WTC11 (cell line): ENCODE results near the gene KRT6C.

Experiments used
- ATF1 ChIP-seq: sonication (generic); formaldehyde crosslinking; IDR thresholded peaks from 2 replicates; pipeline ENCODE4 v1.8.1; 2023; ENCODE audit warnings: mild to moderate bottlenecking, moderate library complexity, missing genetic modification reagents
- CTCF ChIP-seq: fragments of 200-600 bp; IDR thresholded peaks from 2 replicates; pipeline ENCODE4 v1.8.0; 2022; ENCODE audit warnings: antibody characterized with exemption
- FOXK1 ChIP-seq: sonication (generic); formaldehyde crosslinking; IDR thresholded peaks from 2 replicates; pipeline ENCODE4 v1.8.0; 2022; ENCODE audit warnings: mild to moderate bottlenecking, moderate library complexity, missing genetic modification reagents
- MAX ChIP-seq: sonication (generic); formaldehyde crosslinking; IDR thresholded peaks from 2 replicates; pipeline ENCODE4 v1.8.0; 2022; ENCODE audit warnings: mild to moderate bottlenecking, missing genetic modification reagents
- NFE2L1 ChIP-seq: sonication (generic); formaldehyde crosslinking; IDR thresholded peaks from 2 replicates; pipeline ENCODE4 v1.8.1; 2023; ENCODE audit warnings: missing genetic modification reagents
- USF2 ChIP-seq: sonication (generic); formaldehyde crosslinking; IDR thresholded peaks from 2 replicates; pipeline ENCODE4 v1.8.1; 2023; ENCODE audit warnings: mild to moderate bottlenecking, missing genetic modification reagents, moderate library complexity
- ZNF232 ChIP-seq: sonication (generic); formaldehyde crosslinking; IDR thresholded peaks from 2 replicates; pipeline ENCODE4 v1.8.0; 2022; ENCODE audit warnings: mild to moderate bottlenecking, missing genetic modification reagents

GRCh38 chr12:52435659-52435999, 38.0 kb downstream of the KRT6C start:
- TF ChIP-seq CTCF (no peak), USF2 (no peak), MAX (CRISPR knock-in tag) (no peak), ZNF232 (CRISPR knock-in tag) (no peak), FOXK1 (no peak), NFE2L1 (CRISPR knock-in tag) (no peak), ATF1 (CRISPR knock-in tag) (no peak)
